Measurements from ENCODE around the gene MMP24OS.

GRCh38 chr20:35303382-35303734 lies 25.4 kb upstream of the MMP24OS start:
- no peak for TF ChIP-seq ZNF274 (IDR thresholded peaks at IDR 0.05; ENCODE audit: low read depth, low read length)
- TF ChIP-seq SUZ12 (IDR thresholded peaks at IDR 0.05; ENCODE audit: extremely low read depth, insufficient read depth, insufficient read length), result no peak

All from NT2/D1 (cell line).